ENCODE data around the gene FNDC1.

Gene FNDC1

GRCh38 chr6:159163901-159164370 is 5.3 kb upstream of the FNDC1 start:
- ATAC-seq (ENCODE audit: insufficient read depth, low read depth) (no peak), DNase-seq (no peak)
- Histone ChIP-seq H3K36me3 (ENCODE audit: insufficient read depth, low read length) (no peaks in the 10 kb centered on the region), H3K27me3 (ENCODE audit: insufficient read depth, low read length, poor library complexity) (peaks cover 16% of the 10 kb centered on the region), H2AFZ (ENCODE audit: low read depth, low read length) (no peak overlapping the region), H3K4me3 (ENCODE audit: low read depth in 1 of 2, low read length in 2 of 2) (no peak overlapping the region), H4K20me1 (ENCODE audit: insufficient read depth, low read length) (no peaks in the 10 kb centered on the region), H3K4me1 (ENCODE audit: insufficient read depth, low read length) (no peaks in the 10 kb centered on the region), H3K9me3 (ENCODE audit: insufficient read depth, low read length, severe bottlenecking) (no peaks in the 10 kb centered on the region), H3K9ac (ENCODE audit: low read depth, low read length) (no peak overlapping the region), H3K79me2 (ENCODE audit: insufficient read depth, low read length) (no peaks in the 10 kb centered on the region), H3K27ac (ENCODE audit: low read length) (no peak overlapping the region), H3K4me2 (ENCODE audit: insufficient read depth, low read length) (no peak overlapping the region)
- no peak for TF ChIP-seq CTCF (IDR thresholded peaks at IDR 0.05; ENCODE audit: borderline replicate concordance, extremely low read depth, low read length, poor library complexity, severe bottlenecking)
- no peak for TF ChIP-seq EZH2 (IDR thresholded peaks at IDR 0.05; ENCODE audit: borderline replicate concordance, low read depth, low read length, severe bottlenecking)

GRCh38 chr6:159168536-159169192 is 536 bp upstream of the FNDC1 start:
- no peak overlapping the region for H3K4me3 ChIP-seq (ENCODE audit: low read depth in 1 of 2, low read length in 2 of 2)
- H3K9me3 ChIP-seq (ENCODE audit: insufficient read depth, low read length, severe bottlenecking), result no peaks in the 10 kb centered on the region
- no peak overlapping the region for H2AFZ ChIP-seq (ENCODE audit: low read depth, low read length)
- H3K36me3 ChIP-seq (ENCODE audit: insufficient read depth, low read length), result no peaks in the 10 kb centered on the region
- no peaks in the 10 kb centered on the region for H4K20me1 ChIP-seq (ENCODE audit: insufficient read depth, low read length)
- no peak for TF ChIP-seq EZH2 (IDR thresholded peaks at IDR 0.05; ENCODE audit: borderline replicate concordance, low read depth, low read length, severe bottlenecking)
- TF ChIP-seq CTCF (IDR thresholded peaks at IDR 0.05; ENCODE audit: borderline replicate concordance, extremely low read depth, low read length, poor library complexity, severe bottlenecking), result no peak
- no peaks in the 10 kb centered on the region for H3K79me2 ChIP-seq (ENCODE audit: insufficient read depth, low read length)
- no peaks in the 10 kb centered on the region for H3K4me1 ChIP-seq (ENCODE audit: insufficient read depth, low read length)
- peaks cover 12% of the 10 kb centered on the region for H3K27me3 ChIP-seq (ENCODE audit: insufficient read depth, low read length, poor library complexity)
- no peak overlapping the region for H3K27ac ChIP-seq (ENCODE audit: low read length)
- ATAC-seq (ENCODE audit: insufficient read depth, low read depth) (no peak), DNase-seq (no peak)
- no peak overlapping the region for H3K4me2 ChIP-seq (ENCODE audit: insufficient read depth, low read length)
- H3K9ac ChIP-seq (ENCODE audit: low read depth, low read length), result no peak overlapping the region

- Histone ChIP-seq H3K79me2 (ENCODE audit: insufficient read depth, low read length) (no peaks in the 10 kb centered on the region), H3K4me2 (ENCODE audit: insufficient read depth, low read length) (no peak overlapping the region), H3K27ac (ENCODE audit: low read length) (no peak overlapping the region), H3K4me3 (ENCODE audit: low read depth in 1 of 2, low read length in 2 of 2) (no peak overlapping the region), H3K36me3 (ENCODE audit: insufficient read depth, low read length) (no peaks in the 10 kb centered on the region), H4K20me1 (ENCODE audit: insufficient read depth, low read length) (no peaks in the 10 kb centered on the region), H3K9ac (ENCODE audit: low read depth, low read length) (no peak overlapping the region), H3K9me3 (ENCODE audit: insufficient read depth, low read length, severe bottlenecking) (no peaks in the 10 kb centered on the region), H3K4me1 (ENCODE audit: insufficient read depth, low read length) (no peaks in the 10 kb centered on the region), H3K27me3 (ENCODE audit: insufficient read depth, low read length, poor library complexity) (peaks cover 22% of the 10 kb centered on the region), H2AFZ (ENCODE audit: low read depth, low read length) (no peak overlapping the region)
- ATAC-seq (ENCODE audit: insufficient read depth, low read depth) (no peak), DNase-seq (no peak)
- TF ChIP-seq EZH2 (IDR thresholded peaks at IDR 0.05; ENCODE audit: borderline replicate concordance, low read depth, low read length, severe bottlenecking) (no peak), CTCF (IDR thresholded peaks at IDR 0.05; ENCODE audit: borderline replicate concordance, extremely low read depth, low read length, poor library complexity, severe bottlenecking) (no peak)
These were observed 545 bp downstream of the FNDC1 start for GRCh38 chr6:159169557-159170332.

Data from DND-41 (cell line).